GM12891 (cell line): Measurements from ENCODE around the gene VWC2.

Source experiments
- DNase-seq: peaks from one replicate; pipeline ENCODE4 v3.0.0; 2011; ENCODE audit warnings: low spot score; ENCODE audit not compliant: insufficient read length
- FAIRE-seq: peaks from 2 replicates; lab custom pipeline; 2011; peaks lifted over from hg19 to GRCh38; lab: Jason Lieb, UNC
- PAX5 ChIP-seq: IDR thresholded peaks from 2 replicates; pipeline ENCODE4 v1.6.1; 2011; ENCODE audit warnings: low read length, moderate library complexity, mild to moderate bottlenecking; ENCODE audit not compliant: insufficient read depth, severe bottlenecking
- POLR2A ChIP-seq: IDR thresholded peaks from 2 replicates; pipeline ENCODE4 v1.6.1; 2011; ENCODE audit warnings: low read depth, low read length, control low read depth
- POLR2AphosphoS5 ChIP-seq: IDR thresholded peaks from 2 replicates; pipeline ENCODE4 v1.6.1; 2011; ENCODE audit warnings: low read depth, low read length, control low read depth
- POU2F2 ChIP-seq: IDR thresholded peaks from 2 replicates; pipeline ENCODE4 v1.6.1; 2011; ENCODE audit warnings: low read depth, mild to moderate bottlenecking, control low read depth, low read length, moderate library complexity
- SPI1 ChIP-seq: IDR thresholded peaks from 2 replicates; pipeline ENCODE4 v1.6.1; 2011; ENCODE audit warnings: low read depth, low read length, control low read depth
- TAF1 ChIP-seq: IDR thresholded peaks from 2 replicates; pipeline ENCODE4 v1.6.1; 2011; ENCODE audit warnings: low read depth, low read length, control low read depth

VWC2 gene

GRCh38 chr7:49927631-49928030, 154.2 kb downstream of the VWC2 start:
- no peak for TF ChIP-seq POLR2AphosphoS5
- TF ChIP-seq TAF1, result no peak
- no peak for TF ChIP-seq SPI1
- no peak for TF ChIP-seq POLR2A
- TF ChIP-seq PAX5, result no peak
- no peak for TF ChIP-seq POU2F2
- FAIRE-seq, result no peak
- no peak for DNase-seq

GRCh38 chr7:49928787-49929186, 155.3 kb downstream of the VWC2 start:
- no peak for FAIRE-seq
- DNase-seq, result no peak
- TF ChIP-seq POU2F2, result no peak
- TF ChIP-seq TAF1, result no peak
- no peak for TF ChIP-seq PAX5
- no peak for TF ChIP-seq POLR2A
- TF ChIP-seq POLR2AphosphoS5, result no peak
- TF ChIP-seq SPI1, result no peak

- TF ChIP-seq PAX5 (no peak), POLR2A (no peak), SPI1 (no peak), TAF1 (no peak), POLR2AphosphoS5 (no peak), POU2F2 (no peak)
- no peak for DNase-seq
- no peak for FAIRE-seq
These were observed 158.2 kb downstream of the VWC2 start for GRCh38 chr7:49931627-49932026.

GRCh38 chr7:49937608-49938007, 164.2 kb downstream of the VWC2 start:
- TF ChIP-seq SPI1, result no peak
- no peak for TF ChIP-seq POLR2AphosphoS5
- TF ChIP-seq PAX5, result no peak
- no peak for TF ChIP-seq POU2F2
- no peak for DNase-seq
- FAIRE-seq, result no peak
